HG03103 (cell line): ENCODE results near the gene IQCK.

Experiments used
- ATAC-seq: cut with Tn5 transposase; IDR thresholded peaks from one replicate; pipeline ENCODE4 v1.9.1; 2021; ENCODE audit warnings: low read depth; ENCODE audit not compliant: unreplicated experiment

IQCK gene

DNA sequence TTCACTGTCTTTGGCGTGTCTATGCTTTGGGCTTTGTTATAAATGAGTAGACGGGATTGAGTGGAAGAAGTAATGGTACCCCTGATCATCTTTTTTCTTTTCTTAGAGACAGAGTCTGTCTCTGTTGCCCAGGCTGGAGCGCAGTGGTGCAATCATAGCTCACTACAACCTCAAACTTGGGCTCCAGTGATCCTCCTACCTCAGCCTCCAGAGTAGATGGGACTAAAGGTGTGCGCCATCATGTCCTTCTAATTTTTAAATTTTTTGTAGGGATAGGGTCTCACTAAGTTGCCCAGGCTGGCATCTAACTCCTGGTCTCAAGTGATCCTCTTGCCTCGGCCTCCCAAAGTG lies 181.5 kb downstream of the IQCK start:
- ATAC-seq = no peak

DNA sequence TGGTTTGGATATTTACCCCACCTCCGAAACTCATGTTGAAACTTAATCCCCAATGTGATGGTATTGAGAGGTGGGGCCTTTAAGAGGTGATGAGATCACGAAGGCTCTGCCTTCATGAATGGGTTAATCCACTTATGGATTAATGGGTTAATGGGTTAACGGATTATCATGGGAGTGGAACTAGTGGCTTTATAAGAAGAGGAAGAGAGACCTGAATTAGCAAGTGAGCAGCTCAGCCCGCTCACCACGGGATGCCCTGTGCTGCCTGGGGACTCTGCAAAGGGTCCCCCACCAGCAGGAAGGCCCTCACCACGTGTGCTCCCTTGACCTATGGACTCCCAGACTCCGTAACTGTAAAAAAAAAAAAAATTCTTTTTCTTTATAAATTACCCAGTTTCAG lies 183.1 kb downstream of the IQCK start:
- no peak for ATAC-seq

- ATAC-seq = no peak
Measured at GRCh38 chr16:19907161-19907992, 189.3 kb downstream of the IQCK start.
